ENCODE measurements around the gene MRPL20. TPM values are rescaled to one million over a fixed set of nuclear protein-coding genes. Genes with fewer than 3 reads are reported as not detected.
"Not testable (repeated sequence)": the region's sequence is repeated elsewhere in the genome, so short reads cannot be mapped to it uniquely, and the experiment has no call there.

MRPL20 gene
- total and polyA plus RNA-seq, 9 of the 15 experiments (the other 6 are each of a cell fraction or from before 2014, with no cell fraction given), result 180 to 671 (median 229) TPM

GRCh38 chr1:1417396-1417795 is 10.3 kb upstream of the MRPL20 start:
- ATAC-seq, result peak; percentile 71; the same call in 2 of the 3 replicates
- CTCF ChIA-PET (ENCODE audit: low intra/inter-chr PET ratio); in situ Hi-C loops (cut with MboI): not testable (repeated sequence)

GRCh38 chr1:1415751-1416150 is 8.7 kb upstream of the MRPL20 start:
- Histone ChIP-seq H3K4me3 (no peak overlapping the region), H3K4me1 (replicated peaks in 1 of 2; ENCODE audit: control insufficient read depth in 2 of 2, insufficient read depth in 2 of 2, low read length in 2 of 2) (peaks cover 0 to 12% of the 10 kb centered on the region in 2 experiments; a peak in 2 of 5 replicates), H3K36me3 (ENCODE audit: control insufficient read depth, insufficient read depth, low read length) (no peaks in the 10 kb centered on the region), H3K27me3 (ENCODE audit: control insufficient read depth in 2 of 2, insufficient read depth in 2 of 2, low read length in 2 of 2) (no peaks in the 10 kb centered on the region), H4K20me1 (replicated peaks; ENCODE audit: control insufficient read depth, insufficient read depth, low read length) (no peaks in the 10 kb centered on the region), H3K9me1 (ENCODE audit: control insufficient read depth, insufficient read depth, low read length) (no peaks in the 10 kb centered on the region), H3K4me2 (ENCODE audit: insufficient read depth, low read length) (no peak overlapping the region), H2AFZ (ENCODE audit: low read depth, low read length) (peak overlapping the region; percentile 5; the same call in 1 of the 2 replicates), H3K9me3 (replicated peaks; ENCODE audit: control insufficient read depth, insufficient read depth, low read depth, low read length) (peaks cover 11% of the 10 kb centered on the region), H3K27ac (ENCODE audit: extremely low read depth, low read depth, low read length) (no peak overlapping the region), H3K9ac (ENCODE audit: insufficient read depth in 1 of 2, low read depth in 2 of 2, low read length in 2 of 2) (no peak overlapping the region; a peak in 1 of 4 replicates), H3K79me2 (ENCODE audit: control insufficient read depth, insufficient read depth, low read length) (no peaks in the 10 kb centered on the region)
- DNase-seq (ENCODE audit: extremely low read depth in 1 of 4, low spot score in 3 of 4), result no peak
- no TSS peak for BruUV-seq (replicated peaks)
- 50% methylated on average over 12 of the region's 13 CpGs for WGBS (ENCODE audit: insufficient coverage, low coverage, missing lambda C conversion rate)
- ChIA-PET POLR2A (interaction anchor here (1.0 to 1.8 kb wide), 2 partner anchors 9 to 11 kb away, joined by 4 to 9 read pairs; no protein-coding TSS in a partner anchor), CTCF (ENCODE audit: low intra/inter-chr PET ratio) (no interaction called here)
- in situ Hi-C loops (cut with MboI), result no loop called here
- FAIRE-seq, result no peak
- intact Hi-C loops (cut with micrococcal nuclease), result no loop called here
- ATAC-seq, result no peak
- TF ChIP-seq ZNF143 (CRISPR knock-in tag; IDR thresholded peaks at IDR 0.05) (no peak), NR4A1 (CRISPR knock-in tag; IDR thresholded peaks at IDR 0.05) (no peak), NR4A1 (tag; IDR thresholded peaks at IDR 0.05) (no peak), ARID4B (CRISPR knock-in tag; IDR thresholded peaks at IDR 0.05) (no peak), TEAD1 (CRISPR knock-in tag; IDR thresholded peaks at IDR 0.05) (no peak), ZZZ3 (IDR thresholded peaks at IDR 0.05) (no peak), FOSL1 (tag; conservative IDR thresholded peaks at IDR 0.05) (no peak), KLF13 (tag; IDR thresholded peaks at IDR 0.05; ENCODE audit: borderline replicate concordance, low read depth) (no peak)

More at GRCh38 chr1:1417396-1417795, 10.3 kb upstream of the MRPL20 start:
- H3K79me2 ChIP-seq (ENCODE audit: control insufficient read depth, insufficient read depth, low read length); H3K4me2 ChIP-seq (ENCODE audit: insufficient read depth, low read length); intact Hi-C loops (cut with micrococcal nuclease); H3K9me3 ChIP-seq (replicated peaks; ENCODE audit: control insufficient read depth, insufficient read depth, low read depth, low read length); H3K27me3 ChIP-seq (ENCODE audit: control insufficient read depth in 2 of 2, insufficient read depth in 2 of 2, low read length in 2 of 2); POLR2A ChIA-PET; H3K4me3 ChIP-seq; H4K20me1 ChIP-seq (replicated peaks; ENCODE audit: control insufficient read depth, insufficient read depth, low read length); H3K27ac ChIP-seq (ENCODE audit: extremely low read depth, low read depth, low read length); H3K9me1 ChIP-seq (ENCODE audit: control insufficient read depth, insufficient read depth, low read length); H3K36me3 ChIP-seq (ENCODE audit: control insufficient read depth, insufficient read depth, low read length); H3K9ac ChIP-seq (ENCODE audit: insufficient read depth in 1 of 2, low read depth in 2 of 2, low read length in 2 of 2); BruUV-seq (replicated peaks): not testable (repeated sequence)
- WGBS (ENCODE audit: insufficient coverage, low coverage, missing lambda C conversion rate), result 37% methylated on average over 5 of the region's 5 CpGs
- 0 out of 2 replicates have a peak, but pooled peaks have one; percentile 20 for TF ChIP-seq KLF1 (tag; IDR thresholded peaks at IDR 0.05)
- TF ChIP-seq RAD21 (CRISPR knock-in tag; conservative IDR thresholded peaks at IDR 0.05 in 1 of 2, IDR thresholded peaks at IDR 0.05 in 1 of 2), result peak in 1 of 2 experiments; percentile 27; a peak in 1 of 4 replicates
- TF ChIP-seq ZNF586 (CRISPR knock-in tag; conservative IDR thresholded peaks at IDR 0.05), result 0 out of 2 replicates have a peak, but pooled peaks have one; percentile 2
- TF ChIP-seq ZNF316 (IDR thresholded peaks at IDR 0.05), result peak; percentile 61
- 0 out of 2 replicates have a peak, but pooled peaks have one; percentile 8 for TF ChIP-seq CXXC5 (CRISPR knock-in tag; IDR thresholded peaks at IDR 0.05)
- peaks cover 0 to 20% of the 10 kb centered on the region in 2 experiments; a peak in 2 of 5 replicates for H3K4me1 ChIP-seq (replicated peaks in 1 of 2; ENCODE audit: control insufficient read depth in 2 of 2, insufficient read depth in 2 of 2, low read length in 2 of 2)
- H2AFZ ChIP-seq (ENCODE audit: low read depth, low read length), result peak overlapping the region; percentile 22; the same call in 1 of the 2 replicates
- DNase-seq (ENCODE audit: extremely low read depth in 1 of 4, low spot score in 3 of 4), result peak in 1 of 4 experiments; percentile 62
- peak; percentile 60 for FAIRE-seq
